HG03342 (cell line): ENCODE results near the gene MDH1B.

Experiments used
- ATAC-seq: cut with Tn5 transposase; IDR thresholded peaks from one replicate; pipeline ENCODE4 v1.9.1; 2021; ENCODE audit warnings: mild to moderate bottlenecking, moderate library complexity; ENCODE audit not compliant: unreplicated experiment

MDH1B gene

GRCh38 chr2:206698811-206699210 lies 66.3 kb downstream of the MDH1B start:
- no peak for ATAC-seq

- no peak for ATAC-seq
Observed at GRCh38 chr2:206696910-206697309, 68.2 kb downstream of the MDH1B start.

DNA sequence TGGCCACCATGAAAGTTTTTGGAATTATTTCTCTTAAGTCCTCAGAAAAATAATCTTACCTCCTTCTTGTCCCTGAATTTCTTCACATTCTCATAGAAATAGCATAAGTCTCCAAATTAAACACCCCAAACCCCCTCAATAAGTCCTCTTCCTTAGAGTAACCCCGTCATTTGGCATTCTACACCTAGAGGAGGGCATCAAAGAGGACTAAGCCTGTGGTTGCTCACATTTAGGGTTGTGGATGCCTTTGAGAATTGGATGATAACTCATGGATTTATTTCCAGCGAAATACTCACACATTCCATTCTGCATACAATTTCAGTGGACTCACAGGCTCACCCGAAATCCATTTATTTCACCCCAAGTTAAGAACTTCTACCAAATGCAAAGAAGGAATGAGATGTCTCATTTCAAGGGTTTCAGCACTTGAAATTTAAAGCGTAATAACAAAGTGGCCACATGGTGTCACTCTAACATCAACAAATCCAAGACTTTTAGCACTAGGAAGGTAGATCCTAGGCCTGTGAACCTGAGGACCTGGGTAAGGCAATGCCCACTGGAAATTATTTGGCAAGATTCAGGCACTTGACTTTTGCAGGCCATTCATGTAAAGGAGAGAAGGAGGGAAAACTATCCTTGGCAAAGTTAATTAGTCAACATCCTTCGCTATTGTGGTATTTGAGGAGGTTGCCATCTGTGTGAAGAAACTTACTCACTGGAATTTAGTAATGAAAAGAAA lies 71.6 kb downstream of the MDH1B start:
- no peak for ATAC-seq

- no peak for ATAC-seq
Observed at GRCh38 chr2:206692971-206693370, 72.2 kb downstream of the MDH1B start.

DNA sequence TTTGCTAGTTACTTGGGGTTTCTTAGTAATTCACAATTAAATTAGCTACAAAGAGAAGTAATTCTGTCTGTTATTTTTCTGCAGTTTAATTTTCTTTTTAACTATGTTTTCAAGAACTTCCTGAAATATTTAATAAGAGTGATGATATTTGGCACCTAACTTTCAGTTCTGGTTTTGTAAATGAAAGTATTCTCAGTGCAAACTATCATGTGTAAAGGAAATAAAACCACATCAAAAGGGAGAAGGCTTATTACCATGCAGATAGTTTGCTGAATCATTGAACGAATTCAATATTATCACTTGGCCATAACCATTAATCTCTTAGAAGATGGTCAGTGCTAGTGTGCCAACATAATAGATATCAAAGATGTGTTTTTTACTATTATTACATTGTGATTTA lies 76.1 kb downstream of the MDH1B start:
- ATAC-seq, result no peak

- no peak for ATAC-seq
Observed at GRCh38 chr2:206688453-206688852, 76.7 kb downstream of the MDH1B start.
